Fibroblast of gingiva (primary cell): ENCODE measurements around the gene ZSCAN26.
"Not testable (repeated sequence)": the region's sequence is repeated elsewhere in the genome, so short reads cannot be mapped to it uniquely, and the experiment has no call there.

Experiments
- DNase-seq: peaks from one replicate; pipeline ENCODE4 v3.0.0-alpha.2; 2011; ENCODE audit warnings: low read depth

The ZSCAN26 gene

GRCh38 chr6:28257042-28257441, 9.9 kb upstream of the ZSCAN26 start:
- DNase-seq: no peak

DNA sequence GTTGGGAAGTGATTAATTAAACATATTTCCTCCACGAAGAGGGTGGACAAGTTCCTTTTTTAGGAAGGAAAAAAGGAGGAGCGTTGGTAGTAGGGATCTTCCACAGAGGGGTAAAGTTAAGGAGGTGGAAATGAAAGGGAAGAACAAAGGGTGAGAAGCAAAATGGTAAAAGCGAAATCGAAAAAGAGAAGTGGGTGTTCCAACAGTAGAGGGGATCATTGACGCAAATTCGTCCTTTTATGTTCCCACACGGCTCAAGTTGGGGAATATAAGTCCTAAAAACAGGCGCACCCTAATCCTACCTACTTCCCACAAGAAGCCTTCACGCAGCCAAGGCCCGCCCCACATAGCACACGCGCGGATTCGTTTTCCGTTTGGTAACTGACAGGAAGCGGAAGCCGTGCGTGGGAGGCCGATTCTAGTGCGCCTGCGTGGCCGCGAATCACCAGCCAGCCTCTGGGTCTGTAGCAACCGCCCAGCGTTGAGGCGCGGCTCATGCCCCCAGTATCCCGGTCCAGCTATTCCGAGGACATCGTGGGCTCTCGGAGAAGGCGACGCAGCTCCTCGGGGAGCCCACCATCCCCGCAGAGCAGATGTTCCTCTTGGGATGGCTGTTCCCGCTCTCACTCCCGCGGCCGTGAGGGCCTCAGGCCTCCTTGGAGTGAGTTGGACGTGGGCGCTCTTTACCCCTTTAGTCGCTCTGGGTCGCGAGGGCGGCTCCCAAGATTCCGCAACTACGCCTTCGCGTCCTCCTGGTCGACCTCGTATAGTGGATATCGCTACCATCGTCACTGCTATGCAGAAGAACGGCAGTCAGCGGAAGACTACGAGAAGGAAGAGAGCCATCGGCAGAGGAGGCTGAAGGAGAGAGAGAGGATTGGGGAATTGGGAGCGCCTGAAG, 7.8 kb upstream of the ZSCAN26 start, which contains the start of gene NKAPL:
NKAPL (plus strand) TSS at position 421 of the 901 bp plus-strand sequence; CDS start at position 496, 75 bp downstream.
- peak; percentile 77 for DNase-seq

GRCh38 chr6:28263922-28264321, 3.0 kb upstream of the ZSCAN26 start:
- peak; percentile 44 for DNase-seq

DNA sequence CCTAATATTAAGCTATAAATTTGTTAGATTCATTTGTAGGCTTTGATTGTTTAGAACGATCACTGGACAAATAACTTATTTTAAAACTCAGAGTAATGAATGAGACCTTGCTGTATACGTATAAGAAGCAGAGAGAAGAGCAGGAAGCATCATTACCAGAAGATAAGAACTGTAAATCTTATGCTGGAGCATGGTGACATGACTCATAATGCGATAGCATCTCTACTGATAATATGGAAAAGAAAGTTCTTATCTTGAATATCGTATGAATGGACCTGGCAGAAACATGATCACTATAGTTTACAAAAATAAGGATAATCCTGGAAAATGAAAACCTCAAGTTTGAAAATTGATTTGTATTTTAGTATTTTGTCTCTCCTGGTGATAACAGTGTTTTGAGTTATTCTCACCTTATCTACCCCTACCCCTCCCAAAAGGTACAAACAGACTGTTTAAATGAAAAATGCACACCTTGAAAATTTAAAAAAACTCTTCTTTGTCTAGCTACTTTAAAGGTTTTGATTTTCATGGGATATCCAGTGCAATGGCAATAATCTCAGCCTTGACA, 2.0 kb upstream of the ZSCAN26 start:
- DNase-seq: no peak

- no peak for DNase-seq
Measured at GRCh38 chr6:28266563-28266961, 381 bp upstream of the ZSCAN26 start.

- no peak for DNase-seq
Measured at GRCh38 chr6:28267695-28268059, 734 bp downstream of the ZSCAN26 start.

- DNase-seq: peak; percentile 74
Measured at GRCh38 chr6:28269492-28269891, 2.5 kb downstream of the ZSCAN26 start.

- DNase-seq: no peak
Measured at GRCh38 chr6:28274888-28275287, 7.9 kb downstream of the ZSCAN26 start.

- DNase-seq: peak; percentile 11
Measured at GRCh38 chr6:28277746-28278145, 10.8 kb downstream of the ZSCAN26 start.

DNA sequence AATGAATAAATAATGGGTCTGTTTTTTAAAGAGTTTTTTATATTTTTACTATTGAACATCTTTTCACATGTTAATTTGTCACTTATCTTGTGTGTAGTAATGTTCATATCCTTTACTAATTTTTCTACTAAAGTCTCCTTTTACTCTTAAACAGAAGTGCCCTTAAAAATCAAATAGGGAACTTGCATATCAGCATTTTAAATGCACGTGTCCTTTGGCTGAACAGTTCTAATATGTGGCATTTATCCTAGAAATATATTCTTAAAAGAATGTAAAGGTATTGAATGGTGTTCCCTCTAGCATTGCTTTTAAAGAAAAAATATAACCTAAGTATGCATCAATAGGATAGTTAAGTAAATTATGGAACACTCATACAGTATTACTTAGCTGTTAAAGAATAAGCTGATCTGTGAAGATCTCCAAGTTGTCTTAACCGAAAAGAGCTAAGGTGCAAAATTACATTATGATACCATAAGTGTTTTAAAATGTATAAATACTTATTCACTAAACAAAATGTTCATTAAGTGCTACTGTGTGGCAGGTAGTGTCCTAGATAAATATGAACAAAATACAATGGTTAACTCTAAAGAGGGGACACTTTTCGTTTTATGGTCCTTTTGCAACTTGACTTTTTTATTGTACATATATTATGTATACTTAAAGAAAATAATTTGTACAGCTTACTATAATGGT, 13.8 kb downstream of the ZSCAN26 start:
- no peak for DNase-seq

- DNase-seq: peak; percentile 81
Measured at GRCh38 chr6:28281288-28282064, 14.5 kb downstream of the ZSCAN26 start, which contains the start of gene PGBD1. TSS of gene PGBD1 (plus strand) at chr6:28281572. CDS start at chr6:28283814, 2,242 bp downstream.

DNA sequence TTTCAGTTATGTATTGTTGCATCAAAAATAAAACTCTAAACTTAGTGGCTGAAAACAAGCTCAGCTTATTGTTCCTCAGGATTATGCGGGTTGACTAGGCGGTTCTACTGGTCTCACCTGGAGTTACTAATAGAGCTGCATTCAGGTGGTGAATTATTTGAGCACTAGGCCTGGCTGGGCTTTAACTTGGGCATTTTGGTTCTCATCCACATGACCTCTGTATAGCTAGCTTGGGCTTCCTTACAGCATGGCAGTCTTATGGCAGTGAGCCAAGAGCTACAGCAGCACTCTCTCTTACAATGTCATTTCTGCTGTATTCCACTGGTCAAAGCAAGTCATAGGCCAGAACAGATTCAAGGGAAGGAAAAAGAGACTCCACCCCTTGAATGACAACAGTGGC, 16.0 kb downstream of the ZSCAN26 start:
- no peak for DNase-seq

GRCh38 chr6:28291573-28291972, 24.6 kb downstream of the ZSCAN26 start:
- DNase-seq: no peak

GRCh38 chr6:28295326-28295725, 28.4 kb downstream of the ZSCAN26 start:
- no peak for DNase-seq

GRCh38 chr6:28296520-28297060, 29.6 kb downstream of the ZSCAN26 start:
- DNase-seq: no peak

DNA sequence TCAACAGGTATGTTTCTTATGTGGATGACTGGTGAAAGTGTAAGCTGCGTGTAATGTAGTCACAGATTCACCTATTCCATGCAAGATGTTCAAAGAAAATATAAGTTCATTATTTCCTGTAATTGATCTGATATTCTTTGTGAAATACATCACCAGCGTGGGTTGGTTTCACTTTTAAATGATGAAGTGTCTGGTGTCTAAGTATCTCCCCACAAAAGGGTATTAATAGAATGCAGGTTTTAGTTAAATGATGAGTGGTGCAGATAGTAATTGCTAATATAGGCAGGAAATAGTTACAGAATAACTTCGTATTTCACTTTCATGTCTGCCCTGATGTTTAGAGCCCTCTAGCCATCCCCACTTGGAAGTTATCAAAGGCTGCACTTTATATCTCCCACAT, 36.6 kb downstream of the ZSCAN26 start:
- DNase-seq: no peak

GRCh38 chr6:28306363-28306762, 39.4 kb downstream of the ZSCAN26 start:
- not testable (repeated sequence) for DNase-seq

GRCh38 chr6:28311139-28311823, 44.3 kb downstream of the ZSCAN26 start:
- no peak for DNase-seq

DNA sequence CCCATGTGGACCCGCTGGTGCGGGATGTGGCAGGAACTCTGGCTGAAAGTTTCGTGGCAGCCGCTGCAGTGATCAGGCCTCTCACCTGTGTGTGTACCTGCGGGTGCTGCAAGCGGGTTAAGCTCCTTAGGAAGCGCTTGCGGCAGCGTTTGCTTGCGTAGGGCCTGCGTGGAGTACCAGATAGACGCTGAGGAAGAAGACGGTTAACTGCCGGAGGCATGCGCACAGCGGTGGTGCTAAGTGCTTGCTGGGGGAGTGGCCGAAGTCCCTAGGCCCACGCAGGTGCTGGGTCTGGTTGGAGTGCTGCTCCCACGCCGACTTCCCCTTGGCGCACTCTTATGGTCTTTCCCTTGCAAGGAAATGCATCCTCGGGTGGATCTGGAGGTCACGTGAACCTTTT, 46.0 kb downstream of the ZSCAN26 start:
- DNase-seq: no peak

DNA sequence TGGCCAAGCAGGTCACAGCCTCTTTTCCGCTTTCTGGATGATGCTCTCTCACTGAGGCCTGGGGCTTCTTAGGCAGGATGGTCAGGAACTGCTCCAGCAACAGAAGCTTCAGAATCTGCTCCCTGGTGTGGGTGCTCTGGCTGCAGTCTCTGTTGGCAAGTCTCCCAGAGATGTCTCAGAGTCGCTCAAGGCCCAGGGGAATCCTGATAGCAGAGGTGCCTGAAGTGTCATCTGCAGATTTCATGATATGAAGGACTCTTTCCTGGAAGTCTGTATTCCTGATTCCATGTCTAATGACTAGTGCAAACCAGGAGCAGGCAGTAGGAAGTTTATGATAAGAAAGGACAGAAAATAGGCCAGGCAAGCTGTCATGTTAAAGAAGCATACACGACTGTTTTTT, 48.7 kb downstream of the ZSCAN26 start:
- DNase-seq: no peak

- DNase-seq: not testable (repeated sequence)
Measured at GRCh38 chr6:28317866-28318265, 50.9 kb downstream of the ZSCAN26 start.
